CD4-positive, alpha-beta T cell treated with Interleukin-17A for 1 hour (primary cell): ENCODE data around the gene GLRA1.
"Not testable (repeated sequence)": the region's sequence is repeated elsewhere in the genome, so short reads cannot be mapped to it uniquely, and the experiment has no call there.

Experiments
- DNase-seq: peaks from one replicate; pipeline ENCODE4 v3.0.0-alpha.2; 2020

GLRA1 gene

DNA sequence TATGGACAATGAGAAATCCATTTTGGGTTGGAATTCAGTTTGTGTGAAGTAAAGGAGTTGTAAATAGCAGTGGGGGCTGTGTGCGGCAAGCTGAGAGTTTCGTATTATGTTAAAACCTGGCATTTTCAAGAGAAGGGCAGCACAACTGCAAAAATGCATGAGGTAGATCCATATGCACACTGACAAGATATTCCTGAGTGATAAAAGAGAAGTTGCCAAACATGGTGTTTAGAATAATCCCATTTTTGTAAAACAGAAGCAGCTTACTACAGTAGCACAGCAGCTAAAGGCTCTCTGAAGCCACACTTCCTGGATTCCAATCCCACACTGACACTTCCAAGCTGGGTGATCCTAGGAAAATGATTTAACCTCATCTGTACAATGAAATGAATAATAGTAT is 11.2 kb downstream of the GLRA1 start:
- DNase-seq, result no peak

DNA sequence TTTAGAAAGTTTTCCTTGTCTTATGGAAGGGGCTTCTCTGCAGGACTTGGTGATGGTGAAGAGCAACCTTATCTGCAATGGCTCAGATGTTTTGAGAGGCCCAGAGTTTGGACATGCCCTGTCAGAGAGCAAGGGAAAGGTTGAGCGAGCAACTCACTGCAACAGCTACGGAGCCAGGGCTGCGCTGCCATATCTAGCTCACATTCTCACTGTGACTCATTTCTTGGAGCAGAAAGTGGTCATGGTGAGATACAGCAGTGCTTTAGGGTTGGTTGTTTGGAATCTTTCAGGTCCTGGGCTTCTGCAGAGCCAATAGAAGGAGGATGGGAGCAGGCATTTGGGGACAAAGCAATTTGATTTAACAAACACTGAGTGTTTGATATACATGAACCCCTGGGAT is 12.3 kb downstream of the GLRA1 start:
- DNase-seq, result no peak

DNA sequence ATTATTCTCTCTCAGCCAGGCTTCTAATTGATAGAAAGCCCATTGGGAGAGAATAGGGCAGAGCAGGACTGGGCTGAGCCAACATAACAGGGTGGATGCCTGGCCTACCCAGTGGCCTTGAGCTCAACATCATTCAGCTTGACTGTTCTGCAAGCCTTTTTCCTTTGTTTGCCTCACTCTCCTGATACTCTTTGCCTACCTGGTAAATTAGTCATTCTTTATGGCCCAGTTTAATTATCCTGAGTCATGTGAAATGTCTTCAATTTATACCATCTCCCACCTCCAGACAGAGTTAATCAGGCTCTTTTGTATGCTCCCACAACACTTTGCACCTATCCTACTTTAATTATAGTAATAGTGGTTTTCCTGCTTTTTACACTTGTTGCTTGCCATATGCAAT is 13.6 kb downstream of the GLRA1 start:
- DNase-seq, result no peak

DNA sequence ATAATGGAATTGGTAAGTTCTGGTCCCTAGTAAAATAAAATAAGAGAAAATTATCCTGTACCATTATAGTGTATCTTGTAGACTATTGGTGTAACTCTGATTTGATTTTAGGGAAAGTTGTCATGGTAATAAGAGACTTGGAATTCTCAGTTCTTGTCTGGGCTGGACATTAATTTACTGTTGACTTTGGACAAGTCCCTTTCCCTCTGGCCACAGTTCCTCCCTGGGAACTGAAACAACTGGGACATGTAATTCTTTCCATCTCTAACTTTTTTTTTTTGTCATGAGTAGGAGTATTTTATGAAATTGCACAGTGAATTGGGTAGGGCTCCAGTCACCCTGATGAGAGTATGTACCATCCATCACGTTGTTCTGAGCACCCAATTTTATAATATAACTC is 15.0 kb downstream of the GLRA1 start:
- DNase-seq, result no peak

DNA sequence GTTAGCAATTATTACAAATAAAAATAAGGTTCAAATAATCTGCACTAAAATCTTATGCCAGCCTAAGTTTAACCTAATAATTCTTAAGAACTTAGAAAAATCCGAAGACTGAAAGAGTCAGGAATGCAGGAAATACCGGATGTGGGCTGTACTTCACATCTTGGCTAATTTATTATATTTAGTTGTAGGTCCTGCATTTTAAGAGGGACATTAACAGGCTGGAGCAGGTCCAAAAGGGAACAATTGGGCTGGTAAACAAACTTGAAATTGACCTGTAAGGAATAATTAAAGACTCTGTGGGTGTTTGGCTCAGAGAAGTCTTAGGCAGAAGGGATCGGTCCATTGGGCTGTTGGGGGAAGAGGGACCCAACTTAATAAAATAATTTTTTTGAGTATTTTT is 18.4 kb downstream of the GLRA1 start:
- no peak for DNase-seq

DNA sequence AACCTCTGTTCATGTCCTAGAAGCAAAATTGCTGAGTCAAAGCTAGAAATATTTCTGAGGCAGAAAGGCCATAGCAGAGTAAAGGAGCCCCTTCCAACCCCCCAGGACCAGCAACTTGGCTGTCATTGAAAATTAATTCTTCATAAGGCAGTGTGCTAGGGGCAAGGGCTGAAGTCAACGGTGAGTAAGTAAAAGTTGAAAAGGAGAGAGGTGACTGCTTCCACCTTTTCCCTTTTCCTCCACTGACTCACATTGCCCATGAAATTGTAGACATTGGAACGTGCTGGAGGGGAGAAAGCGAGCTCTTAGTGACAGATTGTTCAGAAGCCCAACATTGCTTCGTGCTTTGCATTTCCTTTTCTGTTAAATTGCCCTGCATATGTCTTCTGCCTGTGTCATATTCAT is 19.1 kb downstream of the GLRA1 start:
- no peak for DNase-seq

DNA sequence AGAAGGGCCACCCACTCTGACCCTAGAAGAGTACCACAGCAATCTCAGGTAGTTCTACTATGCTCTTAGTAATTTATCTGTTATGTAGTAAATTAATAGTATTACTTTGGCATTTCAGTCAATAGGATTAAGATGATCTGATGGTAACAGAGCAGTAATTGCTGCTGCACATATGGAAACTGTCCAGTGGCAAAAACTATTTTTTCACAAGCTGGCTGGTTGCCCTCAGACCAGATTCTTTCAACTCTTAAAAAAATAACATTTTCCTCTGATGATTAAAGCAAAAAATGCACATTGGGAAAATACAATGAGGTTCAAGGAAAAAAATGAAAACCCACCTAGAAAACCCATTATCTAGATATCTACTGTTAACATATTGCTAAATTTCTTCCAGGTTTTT is 19.7 kb downstream of the GLRA1 start:
- no peak for DNase-seq

DNA sequence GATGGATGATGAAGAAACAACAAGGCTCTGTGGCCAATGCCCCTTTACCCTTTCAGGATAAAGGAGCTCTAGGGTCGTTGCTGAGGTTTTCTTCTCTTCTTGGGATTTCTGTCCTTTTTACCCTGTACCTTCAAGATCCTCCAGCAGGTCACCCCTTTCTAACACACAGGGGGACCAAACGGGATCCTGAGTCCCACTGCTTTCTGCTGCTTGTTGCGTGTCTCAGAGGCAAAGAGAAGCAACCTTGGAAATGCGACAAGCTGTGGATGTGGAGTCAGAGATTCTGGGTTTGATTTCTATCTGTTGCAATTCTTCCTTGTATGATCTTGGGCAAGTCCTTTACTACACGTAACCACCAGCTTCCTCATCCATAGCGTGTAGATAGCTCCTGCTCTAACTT is 20.5 kb downstream of the GLRA1 start:
- DNase-seq, result no peak

DNA sequence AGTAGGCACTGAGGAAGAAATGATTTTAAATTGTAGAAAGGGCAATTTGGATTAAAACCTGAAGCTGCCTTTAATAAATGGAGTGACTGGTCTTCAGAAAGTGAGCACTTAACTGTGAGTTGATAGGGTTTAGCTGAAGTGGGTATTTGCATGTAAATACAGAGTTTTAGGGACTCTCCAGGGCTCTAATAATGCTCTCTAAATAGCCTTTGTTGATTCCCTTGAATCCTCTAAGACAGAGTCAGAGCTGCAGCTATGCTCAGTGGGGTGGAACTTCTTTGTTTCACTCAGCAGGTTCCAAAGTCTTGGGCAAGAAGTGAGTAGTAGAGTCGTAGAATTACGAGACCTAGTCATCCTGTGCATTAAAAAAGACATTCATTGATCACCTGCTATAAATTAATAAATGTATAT is 21.4 kb downstream of the GLRA1 start:
- DNase-seq, result no peak

DNA sequence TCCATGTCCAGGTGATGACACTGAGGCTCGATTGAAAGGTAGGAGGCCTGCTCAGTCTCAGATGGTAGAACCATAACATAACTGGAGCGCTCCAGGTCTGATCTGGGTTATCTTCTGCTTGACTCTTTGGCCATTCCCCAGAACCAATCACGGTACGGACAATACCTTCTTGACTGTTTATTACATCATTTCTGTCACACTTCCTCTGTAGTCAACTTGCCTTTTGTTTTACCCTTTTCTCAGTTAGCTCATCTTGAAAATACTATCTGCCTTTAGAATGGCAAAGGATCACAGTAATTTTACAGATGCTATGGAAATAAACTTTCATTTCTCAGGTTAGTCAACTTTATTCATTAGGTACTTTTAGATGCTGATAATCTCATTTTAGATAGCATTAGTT is 22.4 kb downstream of the GLRA1 start:
- no peak for DNase-seq

DNA sequence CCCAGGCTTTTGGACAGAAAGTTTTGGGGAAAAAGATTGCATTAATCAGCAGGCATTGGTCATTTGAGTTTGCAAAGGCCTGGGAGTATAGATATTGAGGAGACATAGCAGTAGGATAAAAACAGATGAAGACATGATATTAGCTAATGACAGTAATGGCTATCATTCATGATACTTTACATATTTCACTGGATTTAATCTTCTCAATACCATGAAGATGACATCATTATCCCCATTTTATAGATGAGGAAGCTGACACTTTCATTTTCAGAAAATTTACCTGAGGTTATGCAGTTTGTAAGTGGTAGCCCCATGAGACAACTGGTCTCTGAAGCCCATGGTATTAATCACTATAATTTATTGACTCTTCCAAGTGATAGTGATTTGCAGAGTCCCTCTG is 23.0 kb downstream of the GLRA1 start:
- no peak for DNase-seq

DNA sequence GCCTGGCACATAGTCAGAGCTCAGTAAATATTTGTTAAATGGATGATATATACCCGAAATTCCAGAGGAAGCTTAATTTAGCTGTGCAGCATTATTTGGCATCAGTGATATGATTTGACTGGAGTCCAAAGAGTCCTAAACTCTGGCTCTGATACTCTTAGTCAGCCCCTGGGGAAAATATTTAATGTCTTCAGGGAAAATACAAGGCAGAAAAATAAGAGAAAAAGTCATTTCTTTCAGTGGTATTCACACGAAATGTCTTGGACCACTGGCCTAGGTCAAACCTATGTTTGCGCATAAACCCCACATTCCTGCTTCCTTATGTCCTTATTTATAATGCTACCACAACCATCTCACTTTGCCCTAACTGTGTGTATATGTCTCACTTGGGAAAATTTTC is 23.8 kb downstream of the GLRA1 start:
- no peak for DNase-seq

DNA sequence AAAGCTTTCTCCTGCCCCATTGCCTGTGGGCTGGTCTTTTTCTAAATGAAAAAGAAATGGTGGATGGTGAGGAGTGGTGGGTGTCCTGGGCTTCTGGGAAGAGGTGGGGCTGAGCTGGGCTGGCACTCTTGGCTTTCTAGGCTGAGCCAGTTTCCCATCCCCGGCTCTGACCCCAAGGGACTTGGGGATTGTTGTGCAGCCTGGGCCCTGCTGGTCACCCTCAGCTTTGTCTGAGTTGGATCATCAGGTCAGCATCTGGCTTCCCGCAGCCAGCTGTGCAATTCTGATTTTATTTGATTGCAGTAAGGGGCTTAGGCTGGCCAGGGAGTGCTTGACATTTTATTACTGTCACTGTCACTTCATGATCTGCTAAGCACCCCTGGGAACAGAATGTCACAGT is 25.3 kb downstream of the GLRA1 start:
- no peak for DNase-seq

DNA sequence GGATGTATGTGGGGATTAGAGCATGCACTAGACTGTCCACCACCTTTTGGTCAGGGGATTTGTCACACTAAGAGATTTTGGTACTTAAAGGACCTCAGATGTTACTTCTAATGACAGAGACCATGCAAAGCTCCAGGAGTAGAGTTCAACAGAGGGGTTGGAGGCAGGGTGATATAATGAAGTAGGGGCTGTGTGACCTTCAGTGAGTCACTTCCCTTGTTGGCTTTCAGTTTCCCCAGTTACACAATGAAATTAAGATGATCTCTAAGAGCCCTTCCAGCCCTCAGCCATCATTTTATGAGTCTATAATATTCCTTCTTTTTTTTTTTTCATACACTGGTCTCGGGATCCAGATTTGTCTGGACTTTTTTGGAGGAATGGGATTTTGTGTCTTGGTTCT is 26.8 kb downstream of the GLRA1 start:
- DNase-seq, result no peak

DNA sequence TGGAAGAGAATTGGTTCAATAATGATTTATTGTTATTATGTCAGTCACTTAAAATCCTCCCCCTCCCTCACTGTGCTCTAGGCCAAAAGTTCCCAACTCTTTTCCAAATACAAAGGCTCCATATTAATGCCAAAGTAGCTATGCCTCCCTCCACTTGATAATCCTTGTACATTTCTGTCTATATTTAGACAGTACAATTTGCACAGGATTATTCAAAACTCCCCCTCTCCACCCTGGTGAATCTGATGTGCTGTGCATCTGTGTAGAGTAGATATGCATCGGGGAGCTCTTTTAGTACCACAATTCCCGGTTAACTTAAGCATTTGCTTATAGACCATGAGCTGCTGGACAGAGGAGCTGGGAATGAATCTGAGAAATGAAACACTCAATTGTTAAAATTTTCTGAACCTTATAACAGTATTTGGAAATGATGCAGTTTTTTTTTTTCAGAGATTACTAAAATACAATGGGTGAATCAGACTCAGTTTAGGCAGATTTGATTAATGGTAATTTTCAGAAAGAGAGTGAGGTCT is 27.6 kb downstream of the GLRA1 start:
- DNase-seq, result no peak

DNA sequence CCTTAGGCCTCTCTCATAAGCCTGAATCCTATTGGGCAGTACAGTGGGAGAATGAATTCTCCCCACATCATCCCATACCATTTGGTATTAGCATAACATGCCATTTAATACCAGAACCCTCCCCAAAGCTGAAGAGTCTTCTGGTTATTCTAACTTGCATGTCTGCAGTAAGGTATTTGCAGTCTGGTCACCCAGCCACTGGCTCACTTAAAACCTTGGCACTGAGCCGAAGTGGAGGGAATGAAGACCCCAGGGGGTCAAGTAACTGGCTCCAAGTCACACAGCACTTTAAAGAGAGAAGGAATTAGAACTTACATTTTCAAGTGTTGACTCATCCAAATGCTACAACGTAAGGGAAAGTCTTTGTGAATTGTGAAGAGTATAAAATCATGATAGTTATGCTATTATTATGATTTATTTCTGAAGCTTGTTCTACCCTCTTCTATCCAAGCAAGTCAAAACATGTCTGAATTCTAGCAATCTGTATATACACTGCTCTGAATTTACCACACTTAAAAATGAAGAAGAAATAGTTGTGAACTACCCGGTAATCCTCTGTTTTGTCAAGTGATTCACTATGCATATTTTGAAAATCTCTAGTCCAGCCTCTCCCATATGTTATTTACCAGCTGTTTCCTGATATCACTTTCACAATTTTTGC is 28.5 kb downstream of the GLRA1 start:
- no peak for DNase-seq

DNA sequence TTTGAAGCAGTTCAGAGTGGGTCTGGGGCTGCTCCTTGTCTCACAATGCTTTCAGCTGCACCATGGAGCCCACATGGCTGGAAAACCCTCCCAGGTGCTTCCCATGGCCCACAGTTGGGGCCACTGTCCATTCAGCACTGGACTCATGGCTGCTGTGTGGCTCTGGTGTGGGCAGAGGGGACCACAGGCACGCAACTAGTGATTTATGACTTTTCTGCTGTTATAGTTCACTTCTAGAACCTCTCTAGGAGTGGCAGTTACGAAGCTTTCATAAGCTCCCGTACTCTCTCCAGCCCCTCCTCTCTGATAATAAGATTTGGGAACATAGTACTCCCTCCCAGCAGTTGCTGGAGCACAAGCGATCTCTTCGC is 29.0 kb downstream of the GLRA1 start:
- DNase-seq, result no peak

DNA sequence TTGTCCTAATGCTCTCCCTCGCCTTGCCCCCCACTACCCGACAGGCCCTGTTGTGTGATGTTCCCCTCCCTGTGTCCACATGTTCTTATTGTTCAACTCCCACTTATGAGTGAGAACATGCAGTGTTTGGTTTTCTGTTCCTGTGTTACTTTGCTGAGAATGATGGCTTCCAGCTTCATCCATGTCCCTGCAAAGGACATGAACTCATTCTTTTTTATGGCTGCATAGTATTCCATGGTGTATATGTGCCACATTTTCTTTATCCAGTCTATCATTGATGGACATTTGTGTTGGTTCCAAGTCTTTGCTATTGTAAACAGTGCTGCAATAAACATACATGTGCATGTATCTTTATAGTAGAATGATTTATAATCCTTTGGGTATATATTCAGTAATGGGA is 31.2 kb downstream of the GLRA1 start:
- DNase-seq, result not testable (repeated sequence)

DNA sequence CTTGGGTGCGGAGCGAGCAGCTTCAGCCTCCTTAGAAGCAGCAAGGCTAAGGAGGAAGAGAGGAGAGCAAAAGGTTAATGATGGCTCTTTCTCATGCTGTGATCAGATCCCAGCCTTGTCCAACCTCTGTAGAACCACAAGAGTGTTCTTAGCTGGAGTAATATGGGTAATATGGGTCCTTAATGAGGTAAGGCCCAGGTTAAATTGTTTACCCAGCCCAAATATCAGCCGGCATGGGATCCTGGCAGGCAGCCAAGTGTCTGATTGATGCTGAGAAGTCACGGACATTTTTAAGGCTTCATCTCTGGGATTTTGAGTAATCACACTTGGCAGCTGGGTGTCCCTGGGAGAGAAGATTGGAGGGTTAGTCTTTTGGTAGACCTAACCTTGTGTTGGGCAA is 32.3 kb downstream of the GLRA1 start:
- no peak for DNase-seq

DNA sequence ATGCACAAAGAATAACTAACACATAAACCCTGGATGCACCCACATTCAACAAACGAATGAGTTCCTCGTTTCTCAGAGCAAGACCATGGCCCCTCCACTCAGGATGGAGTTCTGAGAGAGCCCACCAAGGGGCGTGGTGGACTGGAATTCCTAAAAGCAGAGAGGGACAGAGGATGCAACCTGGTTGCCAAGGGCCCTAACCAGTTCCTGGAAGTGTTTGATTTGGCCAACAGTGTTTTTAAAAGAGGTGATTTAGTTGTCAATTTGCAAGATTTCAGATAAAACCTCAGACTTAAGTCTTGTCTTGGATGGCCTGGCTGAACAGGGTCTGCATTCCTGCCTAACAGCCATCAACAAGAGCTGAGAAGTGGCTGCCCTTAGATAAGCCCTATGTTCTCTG is 34.4 kb downstream of the GLRA1 start:
- no peak for DNase-seq

DNA sequence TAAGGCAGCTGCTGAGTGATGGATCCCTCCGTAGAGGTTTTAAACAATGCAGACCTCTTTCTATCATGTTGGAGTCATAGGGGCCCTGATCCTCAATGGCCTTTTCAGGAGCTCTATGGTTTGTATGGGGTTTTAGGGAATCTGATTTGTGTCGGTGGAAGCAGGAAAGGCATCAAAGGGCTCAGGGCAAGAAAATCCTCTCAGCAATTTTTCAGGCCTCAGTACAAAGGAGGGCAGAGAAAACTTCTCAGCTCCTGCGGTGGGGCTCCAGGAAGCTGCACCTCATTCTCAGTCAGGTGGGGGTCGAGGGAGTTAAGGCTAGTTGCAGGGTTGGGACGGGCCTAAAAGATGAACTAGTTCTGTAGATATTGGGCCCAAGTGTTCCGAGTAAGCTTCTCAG is 35.0 kb downstream of the GLRA1 start:
- DNase-seq, result no peak

DNA sequence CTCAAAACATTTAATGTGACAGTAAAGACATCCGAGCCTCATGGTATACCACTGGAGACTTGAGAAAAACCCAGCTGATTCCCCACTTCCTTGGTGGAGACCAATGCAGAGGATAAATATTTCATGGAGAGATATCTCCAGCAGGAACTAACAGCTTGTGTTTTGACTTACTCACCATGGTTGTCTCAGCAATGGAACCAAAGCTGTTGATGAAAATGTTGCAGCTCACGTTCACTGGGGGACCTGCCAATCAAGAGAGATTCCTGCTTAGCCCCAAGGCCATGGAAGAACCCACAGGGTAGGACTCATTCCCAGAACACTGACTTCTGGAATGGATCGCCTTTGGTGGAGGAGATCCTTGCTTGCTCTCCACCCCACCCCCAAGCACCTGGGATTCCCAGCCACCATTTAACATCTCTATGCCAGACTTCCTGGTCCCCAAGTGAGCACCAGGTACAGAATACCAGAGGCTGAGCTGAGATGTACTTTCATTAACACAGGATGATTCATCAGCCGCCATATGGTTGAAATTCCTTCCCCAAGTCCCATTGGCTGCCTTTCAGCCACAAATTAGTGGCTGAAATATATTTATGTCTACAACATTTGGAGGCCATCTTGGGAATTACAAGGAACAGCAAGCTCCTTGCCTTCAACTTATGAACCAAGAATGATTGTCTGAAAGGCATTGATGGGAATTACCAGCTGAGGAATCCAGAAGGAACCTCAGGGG is 37.9 kb downstream of the GLRA1 start:
- no peak for DNase-seq

DNA sequence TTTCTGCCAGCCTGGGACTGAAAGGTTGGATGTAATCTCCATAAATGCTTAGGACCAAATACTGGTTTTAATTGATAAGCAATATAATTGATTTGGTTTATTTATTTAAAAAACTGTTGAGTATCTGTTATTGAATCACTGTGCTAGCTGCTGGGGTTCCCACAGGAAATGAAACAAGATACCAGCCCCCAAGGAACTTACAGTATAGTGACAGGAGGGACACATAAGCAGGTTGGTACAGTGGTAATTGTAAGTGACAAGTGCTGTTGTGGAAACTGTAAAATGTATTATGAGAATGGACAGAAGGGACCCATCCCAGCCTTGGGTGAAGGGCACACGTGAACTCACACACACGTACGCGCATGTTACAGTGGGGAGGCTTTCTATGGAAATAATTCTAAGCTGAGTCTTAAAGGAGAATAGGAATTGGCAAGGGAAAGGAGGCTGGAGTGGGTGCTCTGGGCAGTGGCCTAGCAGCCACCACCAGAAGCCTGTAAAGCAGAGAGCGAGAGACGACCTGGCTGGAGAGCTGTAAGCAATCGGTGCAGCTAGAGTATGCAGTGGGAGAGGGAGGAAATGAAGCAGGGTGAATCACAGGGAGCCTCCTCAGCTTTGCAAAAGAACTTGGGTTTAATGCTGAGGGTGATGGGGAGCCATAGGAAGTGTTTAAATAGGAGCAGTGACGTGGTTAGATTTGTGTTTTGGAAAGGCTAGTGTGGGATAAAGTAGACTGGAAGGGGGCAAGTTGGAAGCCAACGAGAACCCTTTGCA is 39.3 kb downstream of the GLRA1 start:
- DNase-seq, result no peak

DNA sequence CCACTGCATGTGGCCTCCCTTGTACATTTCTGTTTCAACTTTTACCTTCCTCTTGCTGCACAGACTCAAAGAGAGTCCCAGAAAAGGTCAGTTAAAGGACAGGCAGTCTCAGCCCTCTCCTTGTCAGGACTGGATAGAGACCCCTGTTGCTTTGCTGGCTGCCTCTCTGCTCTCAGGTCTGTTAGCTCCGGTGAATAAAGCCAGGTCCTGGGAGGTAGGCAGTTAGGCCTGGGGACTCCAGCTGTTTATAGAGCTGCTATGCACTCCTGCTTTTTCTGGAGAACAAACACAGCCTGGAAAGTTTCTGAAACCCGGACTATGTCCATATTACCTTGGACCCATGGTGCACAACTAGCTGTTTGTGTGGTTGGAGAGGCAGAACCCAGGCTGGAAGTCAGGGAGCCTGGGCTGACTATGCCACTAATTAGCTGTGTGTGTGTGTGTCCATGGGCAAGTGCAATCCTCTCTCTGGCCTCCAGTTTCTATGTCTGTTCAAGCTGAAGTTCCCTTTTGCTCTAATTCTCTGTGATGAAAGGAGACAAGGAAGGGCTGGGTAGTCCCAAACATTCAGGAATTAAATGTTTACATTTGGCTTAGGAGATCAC is 42.9 kb downstream of the GLRA1 start:
- no peak for DNase-seq
